NCI-H2029 treated with DMSO at 0.1 percent for 48 hours (cell line): ENCODE data around the gene GPR183.

ENCODE experiments used
- DNase-seq: peaks from one replicate; lab custom pipeline; 2025; lab: John Stamatoyannopoulos, UW

The GPR183 gene

GRCh38 chr13:99246100-99246499 lies 61.1 kb downstream of the GPR183 start:
- DNase-seq = no peak
